Ovary (tissue), 3 donors: Measurements from ENCODE around the gene SLC4A8.

ENCODE experiments used
- CTCF ChIP-seq, 3 donors: fragments of 450-650 bp in 2 of 3; fragments of 200-600 bp in 1 of 3; IDR thresholded peaks; one replicate each; pipeline versions ENCODE4 v1.5.1 to v1.8.0; 2016 to 2022; ENCODE audit warnings: antibody characterized with exemption in 3 of 3, mild to moderate bottlenecking in 1 of 3
- EP300 ChIP-seq: sonication (generic); formaldehyde crosslinking; IDR thresholded peaks from one replicate; pipeline ENCODE4 v1.6.1; 2017; ENCODE audit warnings: antibody characterized with exemption
- POLR2A ChIP-seq: fragments of 450-650 bp; IDR thresholded peaks from one replicate; pipeline ENCODE4 v1.6.1; 2017; ENCODE audit warnings: antibody characterized with exemption, mild to moderate bottlenecking, moderate library complexity
- donor health status: DM: no; HTN: no; CAD: no.

GRCh38 chr12:51429700-51430099 lies 5.1 kb downstream of the SLC4A8 start:
- TF ChIP-seq POLR2A (no peak), CTCF (IDR thresholded peaks at IDR 0.05) (no peak), EP300 (no peak)
